Loucy (cell line): ENCODE results near the gene GALM.

ENCODE experiments used
- H2AFZ ChIP-seq: fragments of 200-600 bp; sonication (generic); 2 replicates; pipeline ENCODE4 v1.6.0; 2016; ENCODE audit warnings: antibody characterized with exemption, mild to moderate bottlenecking, low read length, moderate library complexity
- H3F3A ChIP-seq: fragments of 200-600 bp; 2 replicates; pipeline ENCODE4 v1.6.0; 2016; ENCODE audit warnings: antibody characterized with exemption, low read depth, mild to moderate bottlenecking
- H3K27me3 ChIP-seq: fragments of 200-600 bp; sonication (generic); 2 replicates; pipeline ENCODE4 v1.6.1; 2014; ENCODE audit warnings: low read length, mild to moderate bottlenecking; ENCODE audit not compliant: insufficient read depth, poor library complexity, severe bottlenecking
- H3K36me3 ChIP-seq: fragments of 200-600 bp; sonication (generic); 2 replicates; pipeline ENCODE4 v1.6.1; 2016; ENCODE audit warnings: low read length; ENCODE audit not compliant: insufficient read depth
- H3K4me1 ChIP-seq: fragments of 200-600 bp; sonication (generic); 2 replicates; pipeline ENCODE4 v1.5.1; 2014; ENCODE audit warnings: low read length, mild to moderate bottlenecking; ENCODE audit not compliant: insufficient read depth, poor library complexity, severe bottlenecking
- H3K4me2 ChIP-seq: fragments of 200-600 bp; sonication (generic); 2 replicates; pipeline ENCODE4 v1.6.0; 2014; ENCODE audit warnings: antibody characterized with exemption, low read length, low read depth, mild to moderate bottlenecking; ENCODE audit not compliant: poor library complexity, severe bottlenecking
- H3K4me3 ChIP-seq: fragments of 200-600 bp; sonication (generic); 2 replicates; pipeline ENCODE4 v1.5.1; 2014; ENCODE audit warnings: low read length, mild to moderate bottlenecking, mixed read lengths; ENCODE audit not compliant: poor library complexity, severe bottlenecking
- H3K79me2 ChIP-seq: fragments of 200-600 bp; sonication (generic); 2 replicates; pipeline ENCODE4 v1.6.1; 2014; ENCODE audit warnings: low read length; ENCODE audit not compliant: insufficient read depth
- H3K9ac ChIP-seq: fragments of 200-600 bp; sonication (generic); 2 replicates; pipeline ENCODE4 v1.6.0; 2014; ENCODE audit warnings: mild to moderate bottlenecking, low read depth, low read length, moderate library complexity; ENCODE audit not compliant: poor library complexity, severe bottlenecking
- H3K9me2 ChIP-seq: fragments of 200-600 bp; sonication (generic); replicated peaks from 2 replicates; pipeline ENCODE4 v1.6.1; 2016; ENCODE audit warnings: low read depth, low read length, mixed read lengths
- H3K9me3 ChIP-seq: fragments of 200-600 bp; sonication (generic); 2 replicates; pipeline ENCODE4 v1.6.1; 2014; ENCODE audit warnings: mild to moderate bottlenecking, antibody characterized with exemption, low read length, low read depth; ENCODE audit not compliant: insufficient read depth
- H4K20me1 ChIP-seq: fragments of 200-600 bp; sonication (generic); 2 replicates; pipeline ENCODE4 v1.6.0; 2014; ENCODE audit warnings: antibody characterized with exemption, low read length, mild to moderate bottlenecking; ENCODE audit not compliant: insufficient read depth, poor library complexity, severe bottlenecking
- EZH2phosphoT487 ChIP-seq: fragments of 200-600 bp; IDR thresholded peaks from 2 replicates; pipeline ENCODE4 v1.6.1; 2018; ENCODE audit warnings: antibody characterized with exemption, mild to moderate bottlenecking, moderate library complexity, borderline replicate concordance
- TF ChIP-seq, protein P1 (sequence below): fragments of 200-600 bp; sonication (generic); conservative IDR thresholded peaks from 2 replicates; pipeline ENCODE4 v1.5.1; 2014; ENCODE audit warnings: mild to moderate bottlenecking, antibody characterized with exemption, low read length

GALM gene

DNA sequence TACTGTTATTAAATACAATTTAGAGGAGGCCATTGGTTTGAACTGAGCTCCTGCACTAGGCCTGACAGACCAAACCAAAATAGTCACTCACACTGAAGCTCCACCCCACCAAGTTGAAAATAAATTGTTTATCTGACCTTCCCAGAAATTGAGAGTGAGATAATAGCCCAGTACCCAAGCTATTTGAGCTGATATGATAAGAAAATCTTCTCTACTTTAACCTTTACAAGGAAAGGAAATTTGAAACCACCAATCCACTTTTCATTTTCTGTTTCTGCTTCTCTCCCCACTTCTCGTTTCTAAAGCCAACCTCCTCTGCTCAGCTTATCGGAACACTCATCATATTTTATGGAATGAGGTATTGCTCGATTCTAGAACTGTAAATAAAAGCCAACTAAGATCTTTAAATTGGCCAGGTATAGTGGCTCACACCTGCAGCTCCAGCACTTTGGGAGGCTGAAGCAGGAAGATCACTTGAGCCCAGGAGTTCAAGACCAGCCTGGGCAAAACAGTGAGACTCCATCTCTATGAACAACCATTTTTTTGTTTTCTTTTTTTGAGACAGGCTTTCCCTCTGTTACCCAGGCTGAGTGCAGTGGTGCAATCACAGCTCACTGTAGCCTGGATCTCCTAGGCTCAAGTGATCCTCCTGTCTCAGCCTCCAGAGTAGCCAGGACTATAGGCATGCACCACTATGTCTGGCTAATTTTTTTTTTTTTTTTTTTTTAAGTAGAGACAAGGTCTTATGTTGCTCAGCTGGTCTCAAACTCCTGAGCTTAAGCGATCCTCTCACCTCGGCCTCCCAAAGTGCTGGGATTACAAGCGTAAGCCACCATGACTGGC is 13.3 kb upstream of the GALM start:
- Histone ChIP-seq H3K36me3 (no peaks in the 10 kb centered on the region), H3K9ac (peak overlapping the region; percentile 49), H3K9me2 (no peaks in the 10 kb centered on the region), H3K79me2 (no peaks in the 10 kb centered on the region), H3K9me3 (peaks cover 5% of the 10 kb centered on the region; the same call in 1 of the 2 replicates), H4K20me1 (no peaks in the 10 kb centered on the region), H3K4me1 (peaks cover 54% of the 10 kb centered on the region), H2AFZ (no peak overlapping the region), H3K4me3 (no peak overlapping the region), H3K27me3 (no peaks in the 10 kb centered on the region), H3K4me2 (peak overlapping the region; percentile 13), H3F3A (no peaks in the 10 kb centered on the region)
- TF ChIP-seq, protein P1, sequence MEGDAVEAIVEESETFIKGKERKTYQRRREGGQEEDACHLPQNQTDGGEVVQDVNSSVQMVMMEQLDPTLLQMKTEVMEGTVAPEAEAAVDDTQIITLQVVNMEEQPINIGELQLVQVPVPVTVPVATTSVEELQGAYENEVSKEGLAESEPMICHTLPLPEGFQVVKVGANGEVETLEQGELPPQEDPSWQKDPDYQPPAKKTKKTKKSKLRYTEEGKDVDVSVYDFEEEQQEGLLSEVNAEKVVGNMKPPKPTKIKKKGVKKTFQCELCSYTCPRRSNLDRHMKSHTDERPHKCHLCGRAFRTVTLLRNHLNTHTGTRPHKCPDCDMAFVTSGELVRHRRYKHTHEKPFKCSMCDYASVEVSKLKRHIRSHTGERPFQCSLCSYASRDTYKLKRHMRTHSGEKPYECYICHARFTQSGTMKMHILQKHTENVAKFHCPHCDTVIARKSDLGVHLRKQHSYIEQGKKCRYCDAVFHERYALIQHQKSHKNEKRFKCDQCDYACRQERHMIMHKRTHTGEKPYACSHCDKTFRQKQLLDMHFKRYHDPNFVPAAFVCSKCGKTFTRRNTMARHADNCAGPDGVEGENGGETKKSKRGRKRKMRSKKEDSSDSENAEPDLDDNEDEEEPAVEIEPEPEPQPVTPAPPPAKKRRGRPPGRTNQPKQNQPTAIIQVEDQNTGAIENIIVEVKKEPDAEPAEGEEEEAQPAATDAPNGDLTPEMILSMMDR: no peak
- no peak for TF ChIP-seq EZH2phosphoT487

DNA sequence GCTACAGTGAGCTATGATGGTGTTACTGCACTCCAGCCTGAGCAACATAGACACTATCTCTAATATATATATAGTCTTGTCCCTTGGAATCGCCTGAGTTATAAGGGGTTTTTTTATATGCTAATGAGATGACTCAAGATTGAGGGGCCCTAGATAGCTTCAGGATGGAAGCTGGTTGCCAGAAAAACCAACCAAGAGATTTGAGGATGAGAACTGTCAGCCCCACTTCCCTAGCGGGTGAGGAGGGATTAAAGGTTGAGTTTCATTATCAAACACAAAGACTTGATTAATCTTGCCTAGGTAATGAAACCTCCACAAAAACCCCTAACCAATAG is 12.6 kb upstream of the GALM start:
- Histone ChIP-seq H3K27me3 (no peaks in the 10 kb centered on the region), H3K36me3 (no peaks in the 10 kb centered on the region), H4K20me1 (no peaks in the 10 kb centered on the region), H3K9me2 (no peaks in the 10 kb centered on the region), H3K4me3 (peak overlapping the region; percentile 12), H3K4me2 (peak overlapping the region; percentile 61), H3F3A (no peaks in the 10 kb centered on the region), H3K9me3 (peaks cover 5% of the 10 kb centered on the region; the same call in 1 of the 2 replicates), H3K9ac (peak overlapping the region; percentile 49), H3K4me1 (peaks cover 47% of the 10 kb centered on the region), H3K79me2 (no peaks in the 10 kb centered on the region), H2AFZ (peak overlapping the region; percentile 44; the same call in 1 of the 2 replicates)
- no peak for TF ChIP-seq EZH2phosphoT487
- TF ChIP-seq, protein P1: no peak

DNA sequence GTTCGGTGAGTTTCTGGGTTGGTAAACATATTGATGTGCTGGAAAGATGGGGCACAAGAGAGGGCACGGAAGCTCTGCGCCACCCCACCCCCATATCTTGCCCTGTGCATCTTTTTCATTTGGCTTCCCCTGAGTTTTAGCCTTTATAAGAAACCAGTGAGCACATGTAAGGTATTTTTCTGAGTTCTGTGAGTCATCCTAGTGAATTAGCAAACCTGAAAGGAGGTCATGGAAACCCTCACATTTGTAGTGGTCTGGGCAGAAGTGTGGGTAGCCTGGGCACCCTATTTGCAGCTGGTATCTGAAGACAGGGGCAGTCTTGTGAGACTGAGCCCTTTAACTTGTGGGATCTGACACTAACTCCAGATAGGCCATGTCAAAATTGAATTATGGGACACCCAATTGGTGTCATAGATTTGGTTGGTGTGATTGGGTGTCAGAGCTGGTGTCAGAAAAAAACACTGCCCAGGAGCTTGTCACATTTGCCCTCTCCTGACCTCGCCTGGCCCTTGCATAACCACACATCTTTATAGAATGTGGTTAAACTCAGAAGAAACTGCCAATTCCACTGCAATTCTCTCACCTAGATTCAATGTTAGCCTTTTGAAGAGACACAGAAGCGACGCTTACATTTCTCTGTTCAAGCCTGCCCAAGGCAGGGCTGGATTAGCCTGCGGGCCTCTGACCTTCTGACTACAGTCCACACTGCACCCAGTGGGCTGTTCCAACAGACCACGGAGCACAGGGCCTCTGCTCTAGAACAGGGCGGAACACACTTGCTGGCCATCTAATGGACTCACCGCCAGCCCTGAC is 12.0 kb upstream of the GALM start:
- no peaks in the 10 kb centered on the region for H3K27me3 ChIP-seq
- peak overlapping the region; percentile 44 for H2AFZ ChIP-seq
- peaks cover 41% of the 10 kb centered on the region for H3K4me1 ChIP-seq
- no peaks in the 10 kb centered on the region for H3F3A ChIP-seq
- no peaks in the 10 kb centered on the region; the same call in 1 of the 2 replicates for H3K9me3 ChIP-seq
- no peaks in the 10 kb centered on the region for H3K9me2 ChIP-seq
- H3K4me2 ChIP-seq: peak overlapping the region; percentile 61
- peak overlapping the region; percentile 12 for H3K4me3 ChIP-seq
- no peaks in the 10 kb centered on the region for H3K36me3 ChIP-seq
- no peaks in the 10 kb centered on the region for H3K79me2 ChIP-seq
- H3K9ac ChIP-seq: peak overlapping the region; percentile 49
- H4K20me1 ChIP-seq: no peaks in the 10 kb centered on the region
- TF ChIP-seq EZH2phosphoT487: no peak
- TF ChIP-seq, protein P1: no peak
